Sigmoid colon (tissue), 4 donors: Measurements from ENCODE around the gene SCO2.

Experiments
- EP300 ChIP-seq, 4 donors: sonication (generic); formaldehyde crosslinking; IDR thresholded peaks; one replicate each; pipeline ENCODE4 v1.6.1; 2017; ENCODE audit warnings: antibody characterized with exemption in 4 of 4
- POLR2A ChIP-seq, 2 donors: fragments of 450-650 bp; IDR thresholded peaks; one replicate each; pipeline ENCODE4 v1.6.1; 2016; ENCODE audit warnings: antibody characterized with exemption in 2 of 2, mild to moderate bottlenecking in 2 of 2, moderate library complexity in 2 of 2
- POLR2AphosphoS5 ChIP-seq, 4 donors: sonication (generic); formaldehyde crosslinking; IDR thresholded peaks; one replicate each; pipeline ENCODE4 v1.6.1; 2017; ENCODE audit warnings: antibody characterized with exemption in 4 of 4
- TF ChIP-seq, protein P1 (sequence below), 4 experiments: fragments of 450-650 bp in 3 of 4; fragments of 200-600 bp in 1 of 4; IDR thresholded peaks; one replicate each; pipeline ENCODE4 v1.5.1; 2016 to 2019; ENCODE audit warnings: antibody characterized with exemption in 4 of 4, mild to moderate bottlenecking in 3 of 4, moderate library complexity in 2 of 4

DNA sequence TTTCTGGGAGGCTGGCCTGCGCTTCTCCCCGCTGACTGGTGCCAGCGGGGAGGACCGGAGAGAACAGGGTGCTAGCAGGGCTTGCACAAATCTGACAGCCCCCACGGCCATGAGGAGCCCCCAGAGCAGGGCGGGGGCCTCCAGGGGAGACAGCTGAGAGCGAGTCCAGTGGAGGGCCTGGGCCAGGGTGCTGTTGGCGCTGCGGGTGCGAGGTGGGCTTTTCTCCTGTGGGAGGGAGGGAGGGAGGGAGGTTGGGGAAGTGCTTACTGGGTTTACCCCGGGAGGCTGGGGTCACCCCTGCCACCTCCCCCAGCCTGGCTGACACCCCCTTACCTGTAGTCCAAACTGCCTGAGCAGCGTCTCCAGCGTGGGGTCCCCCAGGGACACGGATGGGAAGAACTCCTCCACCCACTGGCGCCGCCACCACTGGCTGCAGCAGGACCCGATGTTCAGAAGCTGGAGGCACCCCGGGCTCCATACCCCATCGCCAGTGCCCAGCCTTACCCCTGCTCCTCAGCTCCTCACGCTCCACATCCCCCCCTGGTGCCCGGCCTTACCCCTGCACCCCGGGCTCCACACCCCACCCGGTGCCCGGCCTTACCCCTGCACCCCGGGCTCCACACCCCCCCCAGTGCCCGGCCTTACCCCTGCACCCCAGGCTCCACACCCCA lies 21.8 kb downstream of the SCO2 start:
- TF ChIP-seq, protein P1, sequence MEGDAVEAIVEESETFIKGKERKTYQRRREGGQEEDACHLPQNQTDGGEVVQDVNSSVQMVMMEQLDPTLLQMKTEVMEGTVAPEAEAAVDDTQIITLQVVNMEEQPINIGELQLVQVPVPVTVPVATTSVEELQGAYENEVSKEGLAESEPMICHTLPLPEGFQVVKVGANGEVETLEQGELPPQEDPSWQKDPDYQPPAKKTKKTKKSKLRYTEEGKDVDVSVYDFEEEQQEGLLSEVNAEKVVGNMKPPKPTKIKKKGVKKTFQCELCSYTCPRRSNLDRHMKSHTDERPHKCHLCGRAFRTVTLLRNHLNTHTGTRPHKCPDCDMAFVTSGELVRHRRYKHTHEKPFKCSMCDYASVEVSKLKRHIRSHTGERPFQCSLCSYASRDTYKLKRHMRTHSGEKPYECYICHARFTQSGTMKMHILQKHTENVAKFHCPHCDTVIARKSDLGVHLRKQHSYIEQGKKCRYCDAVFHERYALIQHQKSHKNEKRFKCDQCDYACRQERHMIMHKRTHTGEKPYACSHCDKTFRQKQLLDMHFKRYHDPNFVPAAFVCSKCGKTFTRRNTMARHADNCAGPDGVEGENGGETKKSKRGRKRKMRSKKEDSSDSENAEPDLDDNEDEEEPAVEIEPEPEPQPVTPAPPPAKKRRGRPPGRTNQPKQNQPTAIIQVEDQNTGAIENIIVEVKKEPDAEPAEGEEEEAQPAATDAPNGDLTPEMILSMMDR (IDR thresholded peaks at IDR 0.05), result no peak
- TF ChIP-seq POLR2A (IDR thresholded peaks at IDR 0.05) (no peak), POLR2AphosphoS5 (IDR thresholded peaks at IDR 0.05) (no peak), EP300 (IDR thresholded peaks at IDR 0.05) (no peak)
